Adrenal gland (tissue), 12 donors: ENCODE results near the gene MIP. TPM values are rescaled to one million over a fixed set of nuclear protein-coding genes. Genes with fewer than 3 reads are reported as not detected.

ENCODE experiments used
- DNase-seq, 7 donors: peaks; one replicate each; pipeline ENCODE4 v3.0.0-alpha.2; 2019 to 2020
- H3K27ac ChIP-seq, 5 donors: fragments of 200-600 bp; sonication (generic) in 4 of 5; 1 replicate in 3 of 5; 2 replicates in 2 of 5; pipeline versions ENCODE4 v1.5.1 to v1.8.0; 2016 to 2020; ENCODE audit warnings: mild to moderate bottlenecking in 1 of 5
- H3K27me3 ChIP-seq: fragments of 200-600 bp; 2 replicates; pipeline ENCODE4 v1.8.0; 2021
- H3K36me3 ChIP-seq, 2 donors: fragments of 200-600 bp; replicated peaks in 1 of 2; 1 replicate in 1 of 2; 2 replicates in 1 of 2; pipeline versions ENCODE4 v1.5.1 to v1.8.0; 2018 to 2022
- H3K4me1 ChIP-seq, 2 donors: fragments of 200-600 bp; replicated peaks in 1 of 2; 1 replicate in 1 of 2; 2 replicates in 1 of 2; pipeline versions ENCODE4 v1.5.1 to v1.8.0; 2018 to 2021
- H3K4me3 ChIP-seq, 4 donors: fragments of 200-600 bp; sonication (generic) in 3 of 4; one replicate each; pipeline ENCODE4 v1.5.1; 2016 to 2018
- H3K9me3 ChIP-seq, 3 donors: fragments of 200-600 bp; sonication (generic) in 1 of 3; replicated peaks in 1 of 3; 1 replicate in 2 of 3; 2 replicates in 1 of 3; pipeline versions ENCODE4 v1.5.1 to v1.8.0; 2016 to 2021
- POLR2A ChIP-seq, 2 donors: fragments of 450-650 bp; IDR thresholded peaks; one replicate each; pipeline ENCODE4 v1.6.1; 2017; ENCODE audit warnings: antibody characterized with exemption in 2 of 2, mild to moderate bottlenecking in 2 of 2, moderate library complexity in 1 of 2
- whole genome bisulfite sequencing, 4 donors: extraction: QIAGEN DNeasy Blood & Tissue Kit in 2 of 4; methylation state at CpG; one replicate each; pipeline versions ENCODE4 v1.1.5 to v1.1.7; 2013 to 2017; 5-methylcytosine and 5-hydroxymethylcytosine counted together
- intact Hi-C, 2 donors: fragments of 100-400 bp; cut with DNase I; formaldehyde crosslinking; loops; one replicate each; pipeline versions ENCODE4 v1.14.1 to v1.15.0; 2022 to 2023
- polyA plus RNA-seq, 3 donors: library from polyadenylated mRNA; stranded (reverse); fragments of 200-250 nt in 2 of 3; fragments of 350-450 nt in 1 of 3; fragmentation: Illumina TruSeq in 1 of 3; extraction: RNeasy Lipid Tissue Mini Kit (QIAGEN cat#74804) in 1 of 3; gene quantifications; one replicate each; pipeline ENCODE4 v1.2.3, GENCODE V29; 2013 to 2014
- total RNA-seq, 9 donors: library from RNA; depleted of rRNA in 4 of 9; stranded (reverse); fragments of >200 nt in 4 of 9; fragments of 120-200 nt in 1 of 9; fragmentation: NEBNext Ultra II Directional in 1 of 9; extraction: Animal tissue kit (Norgen Biotek cat#: 25700) in 1 of 9; gene quantifications; one replicate each; pipeline versions ENCODE4 v1.1.0 to v1.2.4, GENCODE V29; 2013 to 2023
- TF ChIP-seq, protein P1 (sequence below), 6 experiments: fragments of 450-650 bp in 4 of 6; fragments of 200-600 bp in 2 of 6; sonication (generic) in 1 of 6; IDR thresholded peaks; 1 replicate in 5 of 6; 2 replicates in 1 of 6; pipeline versions ENCODE4 v1.5.1 to v1.8.0; 2016 to 2021; ENCODE audit warnings: antibody characterized with exemption in 6 of 6, mild to moderate bottlenecking in 2 of 6, moderate library complexity in 1 of 6
- donor health status: healthy with polysubstance abuse.
- donor health status: Bipolar disorder and iron deficiency.
- donor health status: DM: yes; HTN: yes; CAD: no.
- donor health status: DM: no; HTN: no; CAD: no.
- donor health status: DM: no; HTN: no; CAD: no.
- donor health status: DM: yes; HTN: yes; CAD: no.

Gene MIP
- total and polyA plus RNA-seq, 12 donors, result 0.08 to 1.6 (median 0.32) TPM; not detected in 5

GRCh38 chr12:56484566-56484965 lies 30.1 kb upstream of the MIP start:
- no peak for TF ChIP-seq POLR2A (IDR thresholded peaks at IDR 0.05)
- TF ChIP-seq, protein P1, sequence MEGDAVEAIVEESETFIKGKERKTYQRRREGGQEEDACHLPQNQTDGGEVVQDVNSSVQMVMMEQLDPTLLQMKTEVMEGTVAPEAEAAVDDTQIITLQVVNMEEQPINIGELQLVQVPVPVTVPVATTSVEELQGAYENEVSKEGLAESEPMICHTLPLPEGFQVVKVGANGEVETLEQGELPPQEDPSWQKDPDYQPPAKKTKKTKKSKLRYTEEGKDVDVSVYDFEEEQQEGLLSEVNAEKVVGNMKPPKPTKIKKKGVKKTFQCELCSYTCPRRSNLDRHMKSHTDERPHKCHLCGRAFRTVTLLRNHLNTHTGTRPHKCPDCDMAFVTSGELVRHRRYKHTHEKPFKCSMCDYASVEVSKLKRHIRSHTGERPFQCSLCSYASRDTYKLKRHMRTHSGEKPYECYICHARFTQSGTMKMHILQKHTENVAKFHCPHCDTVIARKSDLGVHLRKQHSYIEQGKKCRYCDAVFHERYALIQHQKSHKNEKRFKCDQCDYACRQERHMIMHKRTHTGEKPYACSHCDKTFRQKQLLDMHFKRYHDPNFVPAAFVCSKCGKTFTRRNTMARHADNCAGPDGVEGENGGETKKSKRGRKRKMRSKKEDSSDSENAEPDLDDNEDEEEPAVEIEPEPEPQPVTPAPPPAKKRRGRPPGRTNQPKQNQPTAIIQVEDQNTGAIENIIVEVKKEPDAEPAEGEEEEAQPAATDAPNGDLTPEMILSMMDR (IDR thresholded peaks at IDR 0.05), result no peak
- H3K36me3 ChIP-seq, result no peaks in the 10 kb centered on the region
- intact Hi-C loops, result no loop called here
- H3K9me3 ChIP-seq, result no peaks in the 10 kb centered on the region
- no peak overlapping the region for H3K27ac ChIP-seq
- H3K4me3 ChIP-seq, result no peak overlapping the region
- peaks cover 14 to 16% of the 10 kb centered on the region in 2 donors for H3K4me1 ChIP-seq
- DNase-seq, result no peak
- WGBS, 4 donors, result 81 to 95% (median 91%) methylated on average over 1 of the region's 1 CpG
- H3K27me3 ChIP-seq, result no peaks in the 10 kb centered on the region

- H3K36me3 ChIP-seq, result no peaks in the 10 kb centered on the region
- DNase-seq, result no peak
- no peaks in the 10 kb centered on the region for H3K27me3 ChIP-seq
- no peak overlapping the region for H3K27ac ChIP-seq
- H3K4me3 ChIP-seq, result no peak overlapping the region
- WGBS, 4 donors, result 91 to 96% (median 94%) methylated on average over 7 of the region's 7 CpGs
- H3K9me3 ChIP-seq, result no peaks in the 10 kb centered on the region
- intact Hi-C loops, result no loop called here
- no peaks in the 10 kb centered on the region for H3K4me1 ChIP-seq
- no peak for TF ChIP-seq POLR2A (IDR thresholded peaks at IDR 0.05)
- TF ChIP-seq, protein P1 (IDR thresholded peaks at IDR 0.05), result no peak
Measured at GRCh38 chr12:56479625-56480024, 25.2 kb upstream of the MIP start.

DNA sequence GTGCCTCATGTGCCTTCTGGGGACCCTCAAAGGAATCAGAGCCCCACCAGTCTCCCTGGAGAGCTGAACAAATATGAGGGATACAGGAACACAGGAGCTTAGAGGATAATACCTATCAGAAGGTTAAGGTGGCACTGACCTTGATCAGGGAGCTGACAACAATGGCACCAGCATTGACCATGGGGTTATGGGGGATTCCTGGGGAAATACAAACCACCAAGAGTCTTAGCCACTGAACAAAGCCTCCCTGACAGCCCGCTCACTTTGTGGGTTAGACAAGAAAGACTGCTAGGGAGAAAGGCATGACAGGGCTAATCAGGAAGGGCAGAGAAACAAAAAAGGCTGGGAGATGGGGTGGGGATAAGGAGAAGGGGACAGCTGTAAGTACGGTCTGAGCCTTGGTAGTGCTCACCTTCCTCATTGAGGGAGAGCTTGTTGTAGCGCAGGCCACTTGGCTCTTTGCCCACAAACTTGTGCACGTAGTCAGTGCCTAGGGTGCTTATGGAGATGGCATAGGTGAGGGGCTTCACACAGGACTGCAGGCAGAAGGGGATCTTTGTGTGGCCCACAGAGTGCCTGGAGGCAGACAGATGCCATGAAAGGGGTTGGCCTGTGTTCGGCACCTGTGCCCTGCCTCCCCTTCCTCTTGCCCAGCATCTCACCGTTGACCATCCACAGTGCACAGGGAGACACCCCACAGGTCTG lies 23.2 kb upstream of the MIP start:
- Histone ChIP-seq H3K27me3 (no peaks in the 10 kb centered on the region), H3K9me3 (no peaks in the 10 kb centered on the region), H3K4me3 (no peak overlapping the region), H3K4me1 (no peaks in the 10 kb centered on the region), H3K36me3 (peaks cover 0 to 4% of the 10 kb centered on the region in 2 donors), H3K27ac (no peak overlapping the region)
- TF ChIP-seq, protein P1 (IDR thresholded peaks at IDR 0.05), result no peak
- TF ChIP-seq POLR2A (IDR thresholded peaks at IDR 0.05), result no peak
- no peak for DNase-seq
- WGBS, 4 donors, result 88 to 95% (median 89%) methylated on average over 6 of the region's 6 CpGs
- intact Hi-C loops, result no loop called here

- WGBS, 4 donors, result 60 to 87% (median 71%) methylated on average over 1 of the region's 1 CpG; no CpG with 5 or more reads in 1 of the 4 donors
- Histone ChIP-seq H3K4me3 (no peak overlapping the region), H3K27me3 (no peaks in the 10 kb centered on the region), H3K4me1 (no peaks in the 10 kb centered on the region), H3K27ac (no peak overlapping the region), H3K9me3 (no peaks in the 10 kb centered on the region), H3K36me3 (peaks cover 0 to 4% of the 10 kb centered on the region in 2 donors)
- no peak for DNase-seq
- intact Hi-C loops, result no loop called here
- TF ChIP-seq, protein P1 (IDR thresholded peaks at IDR 0.05), result no peak
- TF ChIP-seq POLR2A (IDR thresholded peaks at IDR 0.05), result no peak
Measured at GRCh38 chr12:56476972-56477432, 22.5 kb upstream of the MIP start.
